Fibroblast of lung (primary cell): ENCODE data around the gene NKPD1. TPM values are rescaled to one million over a fixed set of nuclear protein-coding genes. Genes with fewer than 3 reads are reported as not detected.

ENCODE experiments used
- DNase-seq, 2 donors: peaks; one replicate each; pipeline versions ENCODE4 v3.0.0 to v3.0.0-alpha.2; 2010; ENCODE audit warnings: low read depth in 2 of 2
- H2AFZ ChIP-seq: 2 replicates; pipeline ENCODE4 v1.5.1; 2012; ENCODE audit warnings: low read length, control low read depth, inconsistent platforms
- H3K27ac ChIP-seq: 2 replicates; pipeline ENCODE4 v1.5.1; 2011; ENCODE audit warnings: low read length, control low read depth; ENCODE audit not compliant: insufficient read depth
- H3K27me3 ChIP-seq: 2 replicates; pipeline ENCODE4 v1.5.1; 2011; ENCODE audit warnings: mild to moderate bottlenecking, low read length; ENCODE audit not compliant: control insufficient read depth, insufficient read depth
- H3K36me3 ChIP-seq: 2 replicates; pipeline ENCODE4 v1.5.1; 2011; ENCODE audit warnings: low read length; ENCODE audit not compliant: control insufficient read depth, insufficient read depth
- H3K4me1 ChIP-seq: 2 replicates; pipeline ENCODE4 v1.5.1; 2011; ENCODE audit warnings: low read length; ENCODE audit not compliant: control insufficient read depth, insufficient read depth; ENCODE audit errors: extremely low read depth
- H3K4me2 ChIP-seq: 2 replicates; pipeline ENCODE4 v1.5.1; 2011; ENCODE audit warnings: low read length, control low read depth; ENCODE audit not compliant: insufficient read depth; ENCODE audit errors: extremely low read depth
- H3K4me3 ChIP-seq, 4 experiments: fragments of 200-600 bp in 1 of 4; sonication (generic) in 1 of 4; replicated peaks in 1 of 4; 2 replicates each; pipeline ENCODE4 v1.5.1; 2011 to 2016; ENCODE audit warnings: low read length in 4 of 4, low read depth in 3 of 4, mild to moderate bottlenecking in 3 of 4, control low read depth in 2 of 4, inconsistent platforms in 1 of 4, mixed read lengths in 1 of 4; ENCODE audit not compliant: insufficient read depth in 1 of 4; ENCODE audit errors: control extremely low read depth in 1 of 4
- H3K79me2 ChIP-seq: 2 replicates; pipeline ENCODE4 v1.5.1; 2012; ENCODE audit warnings: mild to moderate bottlenecking, low read length, inconsistent platforms; ENCODE audit not compliant: control insufficient read depth, insufficient read depth
- H3K9ac ChIP-seq: 2 replicates; pipeline ENCODE4 v1.5.1; 2011; ENCODE audit warnings: mild to moderate bottlenecking, low read length, control low read depth; ENCODE audit not compliant: insufficient read depth
- H3K9me3 ChIP-seq: 2 replicates; pipeline ENCODE4 v1.5.1; 2012; ENCODE audit warnings: low read depth, low read length; ENCODE audit not compliant: control insufficient read depth, insufficient read depth
- H4K20me1 ChIP-seq: 2 replicates; pipeline ENCODE4 v1.5.1; 2011; ENCODE audit warnings: low read length; ENCODE audit not compliant: control insufficient read depth, insufficient read depth; ENCODE audit errors: extremely low read depth
- EZH2 ChIP-seq: IDR thresholded peaks from 2 replicates; pipeline ENCODE4 v1.5.1; 2012; ENCODE audit warnings: low read length, control low read depth, mild to moderate bottlenecking; ENCODE audit errors: missing control alignments
- polyA plus RNA-seq, 2 donors: library from polyadenylated mRNA; depleted of rRNA in 1 of 2; stranded (reverse) in 1 of 2; unstranded in 1 of 2; fragments of >200 nt; gene quantifications; 2 replicates each; pipeline ENCODE4 v1.2.1, GENCODE V29; 2011 to 2012; ENCODE audit warnings: missing spikeins in 1 of 2
- total RNA-seq: library from RNA; depleted of rRNA; stranded (reverse); fragments of >200 nt; gene quantifications from 2 replicates; pipeline ENCODE4 v1.2.1, GENCODE V29; 2014
- TF ChIP-seq, protein P1 (sequence below), 2 donors: IDR thresholded peaks in 1 of 2; conservative IDR thresholded peaks in 1 of 2; 1 replicate in 1 of 2; 2 replicates in 1 of 2; pipeline ENCODE4 v1.5.1; 2011 to 2012; ENCODE audit warnings: low read length in 2 of 2, control low read depth in 1 of 2, inconsistent platforms in 1 of 2, low read depth in 1 of 2, mild to moderate bottlenecking in 1 of 2

NKPD1 gene
- total and polyA plus RNA-seq, 2 donors (not counting 1 experiment from before 2014, with no cell fraction given): 0.17 TPM; not detected in 1

- Histone ChIP-seq H4K20me1 (no peaks in the 10 kb centered on the region), H2AFZ (no peak overlapping the region), H3K4me3 (no peak overlapping the region), H3K27ac (no peak overlapping the region), H3K27me3 (no peaks in the 10 kb centered on the region), H3K79me2 (no peaks in the 10 kb centered on the region), H3K9ac (no peak overlapping the region), H3K9me3 (no peaks in the 10 kb centered on the region), H3K4me1 (no peaks in the 10 kb centered on the region), H3K36me3 (peaks cover 17% of the 10 kb centered on the region), H3K4me2 (no peak overlapping the region)
- TF ChIP-seq, protein P1, sequence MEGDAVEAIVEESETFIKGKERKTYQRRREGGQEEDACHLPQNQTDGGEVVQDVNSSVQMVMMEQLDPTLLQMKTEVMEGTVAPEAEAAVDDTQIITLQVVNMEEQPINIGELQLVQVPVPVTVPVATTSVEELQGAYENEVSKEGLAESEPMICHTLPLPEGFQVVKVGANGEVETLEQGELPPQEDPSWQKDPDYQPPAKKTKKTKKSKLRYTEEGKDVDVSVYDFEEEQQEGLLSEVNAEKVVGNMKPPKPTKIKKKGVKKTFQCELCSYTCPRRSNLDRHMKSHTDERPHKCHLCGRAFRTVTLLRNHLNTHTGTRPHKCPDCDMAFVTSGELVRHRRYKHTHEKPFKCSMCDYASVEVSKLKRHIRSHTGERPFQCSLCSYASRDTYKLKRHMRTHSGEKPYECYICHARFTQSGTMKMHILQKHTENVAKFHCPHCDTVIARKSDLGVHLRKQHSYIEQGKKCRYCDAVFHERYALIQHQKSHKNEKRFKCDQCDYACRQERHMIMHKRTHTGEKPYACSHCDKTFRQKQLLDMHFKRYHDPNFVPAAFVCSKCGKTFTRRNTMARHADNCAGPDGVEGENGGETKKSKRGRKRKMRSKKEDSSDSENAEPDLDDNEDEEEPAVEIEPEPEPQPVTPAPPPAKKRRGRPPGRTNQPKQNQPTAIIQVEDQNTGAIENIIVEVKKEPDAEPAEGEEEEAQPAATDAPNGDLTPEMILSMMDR (conservative IDR thresholded peaks at IDR 0.05 in 1 of 2, IDR thresholded peaks at IDR 0.05 in 1 of 2; ENCODE audit: low read depth in 1 of 2, low read length in 2 of 2): no peak
- no peak for TF ChIP-seq EZH2
- no peak for DNase-seq
Measured at GRCh38 chr19:45146741-45147205, 14.0 kb downstream of the NKPD1 start.

GRCh38 chr19:45146251-45146650 lies 14.5 kb downstream of the NKPD1 start:
- no peak overlapping the region for H3K4me2 ChIP-seq
- H4K20me1 ChIP-seq: no peaks in the 10 kb centered on the region
- H3K79me2 ChIP-seq: no peaks in the 10 kb centered on the region
- no peak overlapping the region for H2AFZ ChIP-seq
- H3K9me3 ChIP-seq: no peaks in the 10 kb centered on the region
- no peak overlapping the region for H3K9ac ChIP-seq
- no peak overlapping the region for H3K27ac ChIP-seq
- no peaks in the 10 kb centered on the region for H3K27me3 ChIP-seq
- no peaks in the 10 kb centered on the region for H3K4me1 ChIP-seq
- H3K4me3 ChIP-seq: no peak overlapping the region
- peaks cover 17% of the 10 kb centered on the region for H3K36me3 ChIP-seq
- no peak for TF ChIP-seq EZH2
- TF ChIP-seq, protein P1 (conservative IDR thresholded peaks at IDR 0.05 in 1 of 2, IDR thresholded peaks at IDR 0.05 in 1 of 2; ENCODE audit: low read depth in 1 of 2, low read length in 2 of 2): no peak
- DNase-seq: no peak

DNA sequence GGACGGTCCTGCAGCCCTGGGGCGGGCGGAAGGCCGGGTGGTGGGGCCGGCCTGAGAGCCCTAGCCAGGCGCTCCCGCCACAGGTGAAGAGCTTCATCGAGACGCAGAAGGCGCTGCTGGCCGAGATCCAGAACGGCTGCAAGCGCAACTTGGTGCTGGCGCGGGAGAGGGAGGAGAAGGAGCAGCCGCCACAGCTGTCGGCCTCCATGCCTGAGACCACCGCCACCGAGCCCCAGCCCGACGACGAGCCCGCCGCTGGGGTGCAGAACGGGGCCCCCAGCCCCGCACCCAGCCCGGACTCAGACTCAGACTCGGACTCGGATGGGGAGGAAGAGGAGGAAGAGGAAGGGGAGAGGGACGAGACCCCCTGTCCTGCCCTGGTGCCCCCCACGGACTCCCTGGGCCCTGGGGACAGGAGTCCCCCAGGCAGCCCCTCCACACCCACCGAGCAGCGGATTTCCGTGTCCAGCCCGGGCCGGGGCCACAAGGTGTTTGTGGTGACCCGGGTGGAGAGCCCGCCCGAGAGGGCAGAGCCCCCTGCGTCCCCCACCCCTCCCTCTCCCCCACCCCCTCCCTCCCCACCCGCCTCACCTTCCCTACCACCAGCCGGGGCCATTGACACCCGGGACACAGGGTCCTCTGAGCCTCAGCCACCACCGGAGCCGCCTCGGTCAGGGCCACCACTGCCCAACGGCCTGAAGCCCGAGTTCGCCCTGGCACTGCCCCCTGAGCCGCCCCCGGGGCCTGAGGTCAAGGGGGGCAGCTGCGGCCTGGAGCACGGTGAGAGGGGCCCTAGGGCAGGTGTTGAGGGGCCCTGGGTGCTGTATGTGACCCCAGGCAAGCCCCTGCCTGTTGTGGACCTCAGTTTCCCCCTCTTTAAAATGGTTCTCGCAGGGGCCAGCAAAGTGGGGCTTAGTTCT lies 15.3 kb downstream of the NKPD1 start:
- Histone ChIP-seq H3K4me1 (no peaks in the 10 kb centered on the region), H3K4me2 (no peak overlapping the region), H3K79me2 (no peaks in the 10 kb centered on the region), H3K36me3 (peaks cover 19% of the 10 kb centered on the region), H3K27me3 (no peaks in the 10 kb centered on the region), H3K4me3 (no peak overlapping the region), H4K20me1 (no peaks in the 10 kb centered on the region), H3K9me3 (no peaks in the 10 kb centered on the region), H2AFZ (no peak overlapping the region), H3K27ac (no peak overlapping the region), H3K9ac (no peak overlapping the region)
- DNase-seq: no peak
- no peak for TF ChIP-seq EZH2
- TF ChIP-seq, protein P1 (conservative IDR thresholded peaks at IDR 0.05 in 1 of 2, IDR thresholded peaks at IDR 0.05 in 1 of 2; ENCODE audit: low read depth in 1 of 2, low read length in 2 of 2): no peak
